Measurements from ENCODE around the gene COG2. TPM values are rescaled to one million over a fixed set of nuclear protein-coding genes. Genes with fewer than 3 reads are reported as not detected.

COG2 gene
- total and polyA plus RNA-seq, 2 of the 13 experiments (the other 11 are each of a cell fraction or from before 2014, with no cell fraction given): 16.8 to 36.3 TPM

- Histone ChIP-seq H3K4me1 (ENCODE audit: insufficient read depth, low read length) (peaks cover 40% of the 10 kb centered on the region), H3K9me3 (ENCODE audit: low read length) (no peaks in the 10 kb centered on the region), H4K20me1 (ENCODE audit: insufficient read depth, low read length) (no peaks in the 10 kb centered on the region), H3K36me3 (replicated peaks in 1 of 2; ENCODE audit: control insufficient read depth in 1 of 2, insufficient read depth in 2 of 2, low read length in 2 of 2) (peaks cover 15 to 63% of the 10 kb centered on the region in 2 experiments), H3K27me3 (ENCODE audit: control insufficient read depth in 1 of 2, insufficient read depth in 2 of 2, low read length in 2 of 2) (no peaks in the 10 kb centered on the region), H3K79me2 (ENCODE audit: insufficient read depth, low read length) (no peaks in the 10 kb centered on the region), H2AFZ (ENCODE audit: low read length) (no peak overlapping the region), H3K4me2 (ENCODE audit: low read depth, low read length) (no peak overlapping the region), H3K4me3 (replicated peaks in 1 of 3; ENCODE audit: insufficient read depth in 1 of 3, low read depth in 2 of 3, low read length in 3 of 3) (no peak overlapping the region), H3K27ac (ENCODE audit: extremely low read length, insufficient read depth, low read length) (no peak overlapping the region), H3K9ac (ENCODE audit: insufficient read depth, low read depth, low read length) (no peak overlapping the region)
- BruUV-seq (replicated peaks): no TSS peak
- intact Hi-C loops (cut with micrococcal nuclease; ENCODE audit: unreplicated experiment): no loop called here
- WGBS (ENCODE audit: low lambda C conversion rate): 89% methylated on average over 3 of the region's 3 CpGs
- ChIA-PET POLR2A (interaction anchor here (1.9 kb wide), 1 partner anchor 37 kb away, joined by 5 read pairs; no protein-coding TSS in a partner anchor), CTCF (ENCODE audit: low intra/inter-chr PET ratio, low total read pairs) (no interaction called here)
- ATAC-seq: no peak
- TF ChIP-seq ZFP36L2 (CRISPR knock-in tag; IDR thresholded peaks at IDR 0.05) (no peak), ZNF335 (CRISPR knock-in tag; IDR thresholded peaks at IDR 0.05) (no peak), ZFP1 (CRISPR knock-in tag; IDR thresholded peaks at IDR 0.05) (no peak), ZMYM4 (CRISPR knock-in tag; IDR thresholded peaks at IDR 0.05) (no peak), CHCHD3 (CRISPR knock-in tag; IDR thresholded peaks at IDR 0.05) (no peak), IKZF4 (CRISPR knock-in tag; IDR thresholded peaks at IDR 0.05; ENCODE audit: borderline replicate concordance, low read depth, not compliant biosample characterization) (no peak), DNMT3B (CRISPR knock-in tag; conservative IDR thresholded peaks at IDR 0.05) (no peak), HNRNPLL (IDR thresholded peaks at IDR 0.05; ENCODE audit: low read depth, low read length, poor library complexity, severe bottlenecking) (no peak), ZNF678 (CRISPR knock-in tag; IDR thresholded peaks at IDR 0.05) (no peak)
- in situ Hi-C loops (cut with HindIII; ENCODE audit: extremely low pct_ligation_motif_present, low pct_unique_long_range_greater_than_20kb): no loop called here
- no peak for FAIRE-seq
- DNase-seq (ENCODE audit: low spot score): no peak
Measured at GRCh38 chr1:230679192-230679591, 36.9 kb downstream of the COG2 start.

GRCh38 chr1:230679825-230680224 is 37.5 kb downstream of the COG2 start:
- no peak for DNase-seq (ENCODE audit: low spot score)
- BruUV-seq (replicated peaks): no TSS peak
- H3K4me1 ChIP-seq (ENCODE audit: insufficient read depth, low read length): peaks cover 40% of the 10 kb centered on the region
- no peak for FAIRE-seq
- H3K36me3 ChIP-seq (replicated peaks in 1 of 2; ENCODE audit: control insufficient read depth in 1 of 2, insufficient read depth in 2 of 2, low read length in 2 of 2): peaks cover 19 to 65% of the 10 kb centered on the region in 2 experiments
- no peak for ATAC-seq
- ChIA-PET POLR2A (interaction anchor here (0.8 to 3.0 kb wide), 5 partner anchors 22 to 38 kb away, joined by 3 to 14 read pairs (median 5); partner anchors contain the start of gene AGT), CTCF (ENCODE audit: low intra/inter-chr PET ratio, low total read pairs) (no interaction called here)
- H4K20me1 ChIP-seq (ENCODE audit: insufficient read depth, low read length): no peaks in the 10 kb centered on the region
- H2AFZ ChIP-seq (ENCODE audit: low read length): no peak overlapping the region
- H3K9ac ChIP-seq (ENCODE audit: insufficient read depth, low read depth, low read length): no peak overlapping the region
- H3K27ac ChIP-seq (ENCODE audit: extremely low read length, insufficient read depth, low read length): no peak overlapping the region
- TF ChIP-seq ZBTB21 (CRISPR knock-in tag; IDR thresholded peaks at IDR 0.05) (no peak), CEBPB (IDR thresholded peaks at IDR 0.05; ENCODE audit: borderline replicate concordance, low read depth, low read length) (peak; percentile 47; the same call in 1 of the 2 replicates), ATF4 (CRISPR knock-in tag; IDR thresholded peaks at IDR 0.05) (peak in 1 of 2 experiments; percentile 22; a peak in 1 of 4 replicates), POLR2AphosphoS2 (IDR thresholded peaks at IDR 0.05; ENCODE audit: low read depth, low read length) (no peak), ZBTB2 (CRISPR knock-in tag; IDR thresholded peaks at IDR 0.05; ENCODE audit: low read depth) (no peak), CEBPG (CRISPR knock-in tag; IDR thresholded peaks at IDR 0.05) (0 out of 2 replicates have a peak, but pooled peaks have one; percentile 17), ZNF431 (CRISPR knock-in tag; IDR thresholded peaks at IDR 0.05; ENCODE audit: borderline replicate concordance, low read depth) (no peak)
- no peaks in the 10 kb centered on the region for H3K79me2 ChIP-seq (ENCODE audit: insufficient read depth, low read length)
- 95% methylated on average over 2 of the region's 2 CpGs for WGBS (ENCODE audit: low lambda C conversion rate)
- in situ Hi-C loops (cut with HindIII; ENCODE audit: extremely low pct_ligation_motif_present, low pct_unique_long_range_greater_than_20kb): no loop called here
- peak overlapping the region; percentile 59; the same call in 1 of the 2 replicates for H3K4me2 ChIP-seq (ENCODE audit: low read depth, low read length)
- H3K9me3 ChIP-seq (ENCODE audit: low read length): no peaks in the 10 kb centered on the region
- intact Hi-C loops (cut with micrococcal nuclease; ENCODE audit: unreplicated experiment): loop anchor here (2.0 kb wide), 2 partner anchors 23 to 47 kb away; no protein-coding TSS in a partner anchor
- H3K27me3 ChIP-seq (ENCODE audit: control insufficient read depth in 1 of 2, insufficient read depth in 2 of 2, low read length in 2 of 2): no peaks in the 10 kb centered on the region
- no peak overlapping the region for H3K4me3 ChIP-seq (replicated peaks in 1 of 3; ENCODE audit: insufficient read depth in 1 of 3, low read depth in 2 of 3, low read length in 3 of 3)
